Measurements from ENCODE around the gene KCNJ9. TPM values are rescaled to one million over a fixed set of nuclear protein-coding genes. Genes with fewer than 3 reads are reported as not detected.

KCNJ9 gene
- total RNA-seq, 6 experiments from 2014 or later = not detected

DNA sequence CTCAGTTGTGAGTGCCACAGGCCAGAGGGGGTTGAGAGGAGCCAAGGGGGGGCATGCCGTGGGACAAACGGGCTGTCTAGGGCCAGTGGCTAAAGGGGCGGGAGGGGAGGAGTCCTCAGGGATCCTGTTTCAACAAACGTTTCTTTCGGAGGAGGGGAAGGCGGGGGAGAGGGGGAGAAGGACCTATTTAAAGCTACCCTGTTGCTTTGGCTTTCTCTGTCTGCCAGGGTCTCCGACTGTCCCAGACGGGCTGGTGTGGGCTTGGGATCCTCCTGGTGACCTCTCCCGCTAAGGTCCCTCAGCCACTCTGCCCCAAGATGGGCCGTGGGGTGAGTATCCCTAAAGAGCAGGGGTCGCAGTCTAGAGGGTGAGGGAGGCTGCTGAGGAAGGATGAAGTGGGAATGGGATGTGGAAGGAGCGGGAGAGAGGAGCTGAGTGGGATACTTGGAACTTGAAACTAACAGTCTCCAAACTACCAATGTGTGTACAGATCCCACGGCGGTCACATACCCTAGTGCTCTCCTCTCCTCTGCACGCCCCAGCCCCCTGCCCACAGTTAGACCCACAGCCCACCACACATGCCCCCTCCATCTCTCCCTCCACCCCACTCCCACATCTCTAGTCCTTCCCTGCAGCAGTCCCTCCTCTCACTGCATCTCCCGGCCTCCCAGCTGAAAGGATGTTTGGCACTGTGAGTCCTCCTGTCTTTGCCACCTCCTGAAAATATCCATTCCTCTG lies 34.4 kb downstream of the KCNJ9 start, which contains the start of gene ATP1A2:
Gene ATP1A2 (plus strand): TSS at position 215 of the 738 bp plus-strand sequence. CDS start 103 bp downstream, at position 318.
- Mint-ChIP-seq H3K36me3 (ENCODE audit: low read depth) (no peaks in the 10 kb centered on the region), H3K9me3 (no peaks in the 10 kb centered on the region), H3K4me3 (no peak within 1 kb of the TSS), H3K27ac (no peak within 1 kb of the TSS), H3K27me3 (ENCODE audit: insufficient read depth) (peaks cover 46% of the 10 kb centered on the region), H3K4me1 (ENCODE audit: low read depth) (peaks cover 16% of the 10 kb centered on the region)
- TF ChIP-seq, protein P1, sequence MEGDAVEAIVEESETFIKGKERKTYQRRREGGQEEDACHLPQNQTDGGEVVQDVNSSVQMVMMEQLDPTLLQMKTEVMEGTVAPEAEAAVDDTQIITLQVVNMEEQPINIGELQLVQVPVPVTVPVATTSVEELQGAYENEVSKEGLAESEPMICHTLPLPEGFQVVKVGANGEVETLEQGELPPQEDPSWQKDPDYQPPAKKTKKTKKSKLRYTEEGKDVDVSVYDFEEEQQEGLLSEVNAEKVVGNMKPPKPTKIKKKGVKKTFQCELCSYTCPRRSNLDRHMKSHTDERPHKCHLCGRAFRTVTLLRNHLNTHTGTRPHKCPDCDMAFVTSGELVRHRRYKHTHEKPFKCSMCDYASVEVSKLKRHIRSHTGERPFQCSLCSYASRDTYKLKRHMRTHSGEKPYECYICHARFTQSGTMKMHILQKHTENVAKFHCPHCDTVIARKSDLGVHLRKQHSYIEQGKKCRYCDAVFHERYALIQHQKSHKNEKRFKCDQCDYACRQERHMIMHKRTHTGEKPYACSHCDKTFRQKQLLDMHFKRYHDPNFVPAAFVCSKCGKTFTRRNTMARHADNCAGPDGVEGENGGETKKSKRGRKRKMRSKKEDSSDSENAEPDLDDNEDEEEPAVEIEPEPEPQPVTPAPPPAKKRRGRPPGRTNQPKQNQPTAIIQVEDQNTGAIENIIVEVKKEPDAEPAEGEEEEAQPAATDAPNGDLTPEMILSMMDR (IDR thresholded peaks at IDR 0.05) = no peak
- no peak for DNase-seq

- TF ChIP-seq, protein P1 (IDR thresholded peaks at IDR 0.05) = no peak
- Mint-ChIP-seq H3K36me3 (ENCODE audit: low read depth) (no peaks in the 10 kb centered on the region), H3K27ac (no peak overlapping the region), H3K4me3 (no peak overlapping the region), H3K9me3 (no peaks in the 10 kb centered on the region), H3K4me1 (ENCODE audit: low read depth) (peaks cover 16% of the 10 kb centered on the region), H3K27me3 (ENCODE audit: insufficient read depth) (peaks cover 44% of the 10 kb centered on the region)
- peak; percentile 57 for DNase-seq
Measured at GRCh38 chr1:160116283-160117147, 35.2 kb downstream of the KCNJ9 start.

DNA sequence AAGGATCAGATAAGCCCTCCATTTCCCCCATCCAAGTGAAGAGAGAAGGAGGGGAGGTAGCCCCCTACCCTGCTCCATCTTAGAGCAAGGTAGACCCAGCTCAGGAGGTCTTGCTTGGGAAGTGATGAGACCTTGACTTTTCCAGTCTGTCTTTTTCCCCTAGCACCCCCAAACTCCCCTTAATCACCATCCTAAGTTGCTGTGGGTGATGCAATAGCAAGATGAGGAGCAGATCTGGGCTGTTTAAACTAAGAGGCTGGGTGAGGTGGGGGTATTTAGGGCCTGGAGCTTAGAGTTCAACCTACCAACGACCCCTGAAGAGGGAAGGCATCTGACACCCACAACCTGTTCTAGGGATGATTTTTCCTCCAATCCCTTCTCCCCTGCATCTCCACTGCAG lies 36.0 kb downstream of the KCNJ9 start:
- Mint-ChIP-seq H3K27me3 (ENCODE audit: insufficient read depth) (peaks cover 39% of the 10 kb centered on the region), H3K27ac (no peak overlapping the region), H3K36me3 (ENCODE audit: low read depth) (no peaks in the 10 kb centered on the region), H3K4me1 (ENCODE audit: low read depth) (peaks cover 16% of the 10 kb centered on the region), H3K9me3 (no peaks in the 10 kb centered on the region), H3K4me3 (no peak overlapping the region)
- DNase-seq = no peak
- TF ChIP-seq, protein P1 (IDR thresholded peaks at IDR 0.05) = no peak

DNA sequence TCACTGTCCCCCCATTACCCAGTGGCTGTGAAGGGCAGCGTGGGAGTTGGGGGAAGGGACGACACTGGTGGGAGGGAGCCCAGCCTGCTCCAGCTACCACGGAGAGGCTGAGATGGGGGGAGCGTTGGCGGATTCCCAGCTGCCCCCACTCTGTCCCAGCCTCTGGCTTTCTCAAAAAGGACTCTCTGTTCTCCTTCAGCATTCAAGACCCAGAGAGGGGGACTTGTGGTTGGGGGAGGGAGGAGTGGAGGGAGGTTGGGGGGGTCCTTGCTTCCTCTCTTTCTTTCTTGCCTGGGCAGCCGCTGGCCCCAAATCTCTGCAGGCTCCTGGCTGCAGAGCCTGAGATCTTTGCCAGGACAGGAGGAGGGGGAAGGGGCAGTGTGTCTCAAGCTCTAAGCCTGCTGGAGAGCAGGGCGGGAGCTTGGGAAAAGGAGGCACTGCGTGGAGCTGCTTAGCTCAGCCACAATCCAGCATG lies 36.4 kb downstream of the KCNJ9 start:
- Mint-ChIP-seq H3K27me3 (ENCODE audit: insufficient read depth) (peaks cover 34% of the 10 kb centered on the region), H3K36me3 (ENCODE audit: low read depth) (no peaks in the 10 kb centered on the region), H3K9me3 (no peaks in the 10 kb centered on the region), H3K27ac (no peak overlapping the region), H3K4me1 (ENCODE audit: low read depth) (peaks cover 16% of the 10 kb centered on the region), H3K4me3 (no peak overlapping the region)
- TF ChIP-seq, protein P1 (IDR thresholded peaks at IDR 0.05) = no peak
- no peak for DNase-seq

- Mint-ChIP-seq H3K4me1 (ENCODE audit: low read depth) (peaks cover 20% of the 10 kb centered on the region), H3K27ac (no peak overlapping the region), H3K27me3 (ENCODE audit: insufficient read depth) (peaks cover 30% of the 10 kb centered on the region), H3K9me3 (no peaks in the 10 kb centered on the region), H3K36me3 (ENCODE audit: low read depth) (no peaks in the 10 kb centered on the region), H3K4me3 (no peak overlapping the region)
- TF ChIP-seq, protein P1 (IDR thresholded peaks at IDR 0.05) = no peak
- no peak for DNase-seq
Measured at GRCh38 chr1:160118928-160119327, 37.6 kb downstream of the KCNJ9 start.
